ENCODE results near the gene SEMA3D. TPM values are rescaled to one million over a fixed set of nuclear protein-coding genes. Genes with fewer than 3 reads are reported as not detected.

Gene SEMA3D
- total and polyA plus RNA-seq, 2 of the 13 experiments (the other 11 are each of a cell fraction or from before 2014, with no cell fraction given): 0.07 TPM; not detected in 1

- no peaks in the 10 kb centered on the region for H3K36me3 ChIP-seq (replicated peaks in 1 of 2; ENCODE audit: control insufficient read depth in 1 of 2, insufficient read depth in 2 of 2, low read length in 2 of 2)
- no peak overlapping the region for H2AFZ ChIP-seq (ENCODE audit: low read length)
- no peak overlapping the region for H3K9ac ChIP-seq (ENCODE audit: insufficient read depth, low read depth, low read length)
- H3K27me3 ChIP-seq (ENCODE audit: control insufficient read depth in 1 of 2, insufficient read depth in 2 of 2, low read length in 2 of 2): no peaks in the 10 kb centered on the region
- intact Hi-C loops (cut with micrococcal nuclease; ENCODE audit: unreplicated experiment): no loop called here
- H3K27ac ChIP-seq (ENCODE audit: extremely low read length, insufficient read depth, low read length): no peak overlapping the region
- ChIA-PET POLR2A (no interaction called here), CTCF (ENCODE audit: low intra/inter-chr PET ratio, low total read pairs) (no interaction called here)
- TF ChIP-seq MAFF (IDR thresholded peaks at IDR 0.05; ENCODE audit: low read depth, low read length) (peak; percentile 87), FOXJ3 (CRISPR knock-in tag; IDR thresholded peaks at IDR 0.05; ENCODE audit: borderline replicate concordance) (no peak), ZBTB46 (CRISPR knock-in tag; IDR thresholded peaks at IDR 0.05; ENCODE audit: borderline replicate concordance) (no peak), NCOA2 (CRISPR knock-in tag; IDR thresholded peaks at IDR 0.05) (no peak), IRF2 (CRISPR knock-in tag; IDR thresholded peaks at IDR 0.05) (no peak), ZNF780A (CRISPR knock-in tag; IDR thresholded peaks at IDR 0.05) (no peak), ZNF552 (CRISPR knock-in tag; IDR thresholded peaks at IDR 0.05; ENCODE audit: borderline replicate concordance) (no peak), GPBP1L1 (CRISPR knock-in tag; IDR thresholded peaks at IDR 0.05) (no peak), MAFK (conservative IDR thresholded peaks at IDR 0.05 in 1 of 2, IDR thresholded peaks at IDR 0.05 in 1 of 2; ENCODE audit: low read length in 2 of 2) (peak; percentile 85 to 90; a peak in 3 of 4 replicates), ZNF20 (CRISPR knock-in tag; IDR thresholded peaks at IDR 0.05) (no peak)
- TF ChIP-seq, protein P1, sequence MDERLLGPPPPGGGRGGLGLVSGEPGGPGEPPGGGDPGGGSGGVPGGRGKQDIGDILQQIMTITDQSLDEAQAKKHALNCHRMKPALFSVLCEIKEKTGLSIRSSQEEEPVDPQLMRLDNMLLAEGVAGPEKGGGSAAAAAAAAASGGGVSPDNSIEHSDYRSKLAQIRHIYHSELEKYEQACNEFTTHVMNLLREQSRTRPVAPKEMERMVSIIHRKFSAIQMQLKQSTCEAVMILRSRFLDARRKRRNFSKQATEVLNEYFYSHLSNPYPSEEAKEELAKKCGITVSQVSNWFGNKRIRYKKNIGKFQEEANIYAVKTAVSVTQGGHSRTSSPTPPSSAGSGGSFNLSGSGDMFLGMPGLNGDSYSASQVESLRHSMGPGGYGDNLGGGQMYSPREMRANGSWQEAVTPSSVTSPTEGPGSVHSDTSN (CRISPR knock-in tag; IDR thresholded peaks at IDR 0.05): no peak
- TF ChIP-seq, protein P2, sequence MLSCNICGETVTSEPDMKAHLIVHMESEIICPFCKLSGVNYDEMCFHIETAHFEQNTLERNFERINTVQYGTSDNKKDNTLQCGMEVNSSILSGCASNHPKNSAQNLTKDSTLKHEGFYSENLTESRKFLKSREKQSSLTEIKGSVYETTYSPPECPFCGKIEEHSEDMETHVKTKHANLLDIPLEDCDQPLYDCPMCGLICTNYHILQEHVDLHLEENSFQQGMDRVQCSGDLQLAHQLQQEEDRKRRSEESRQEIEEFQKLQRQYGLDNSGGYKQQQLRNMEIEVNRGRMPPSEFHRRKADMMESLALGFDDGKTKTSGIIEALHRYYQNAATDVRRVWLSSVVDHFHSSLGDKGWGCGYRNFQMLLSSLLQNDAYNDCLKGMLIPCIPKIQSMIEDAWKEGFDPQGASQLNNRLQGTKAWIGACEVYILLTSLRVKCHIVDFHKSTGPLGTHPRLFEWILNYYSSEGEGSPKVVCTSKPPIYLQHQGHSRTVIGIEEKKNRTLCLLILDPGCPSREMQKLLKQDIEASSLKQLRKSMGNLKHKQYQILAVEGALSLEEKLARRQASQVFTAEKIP (CRISPR knock-in tag; IDR thresholded peaks at IDR 0.05; ENCODE audit: borderline replicate concordance): no peak
- no peaks in the 10 kb centered on the region for H3K79me2 ChIP-seq (ENCODE audit: insufficient read depth, low read length)
- no peak overlapping the region for H3K4me2 ChIP-seq (ENCODE audit: low read depth, low read length)
- BruUV-seq (replicated peaks): no TSS peak
- no peak for FAIRE-seq
- DNase-seq (ENCODE audit: low spot score): no peak
- ATAC-seq: no peak
- H3K4me1 ChIP-seq (ENCODE audit: insufficient read depth, low read length): no peaks in the 10 kb centered on the region
- no peaks in the 10 kb centered on the region for H3K9me3 ChIP-seq (ENCODE audit: low read length)
- H4K20me1 ChIP-seq (ENCODE audit: insufficient read depth, low read length): no peaks in the 10 kb centered on the region
- in situ Hi-C loops (cut with HindIII; ENCODE audit: extremely low pct_ligation_motif_present, low pct_unique_long_range_greater_than_20kb): no loop called here
- H3K4me3 ChIP-seq (replicated peaks in 1 of 3; ENCODE audit: insufficient read depth in 1 of 3, low read depth in 2 of 3, low read length in 3 of 3): no peak overlapping the region
- WGBS (ENCODE audit: low lambda C conversion rate): 2% methylated on average over 1 of the region's 1 CpG
Measured at GRCh38 chr7:84949067-84949466, 237.8 kb downstream of the SEMA3D start.
